Esophagus muscularis mucosa (tissue), 4 donors: ENCODE results near the gene FBN1.

Experiments used
- EP300 ChIP-seq: sonication (generic); formaldehyde crosslinking; IDR thresholded peaks from one replicate; pipeline ENCODE4 v1.6.1; 2017; ENCODE audit warnings: antibody characterized with exemption
- POLR2A ChIP-seq: fragments of 450-650 bp; IDR thresholded peaks from one replicate; pipeline ENCODE4 v1.6.1; 2017; ENCODE audit warnings: antibody characterized with exemption, moderate library complexity, mild to moderate bottlenecking, low read depth
- TF ChIP-seq, protein P1 (sequence below), 3 experiments: fragments of 200-600 bp in 2 of 3; fragments of 450-650 bp in 1 of 3; sonication (generic) in 2 of 3; IDR thresholded peaks; one replicate each; pipeline ENCODE4 v1.5.1; 2017 to 2019; ENCODE audit warnings: antibody characterized with exemption in 3 of 3, mild to moderate bottlenecking in 2 of 3, moderate library complexity in 1 of 3

DNA sequence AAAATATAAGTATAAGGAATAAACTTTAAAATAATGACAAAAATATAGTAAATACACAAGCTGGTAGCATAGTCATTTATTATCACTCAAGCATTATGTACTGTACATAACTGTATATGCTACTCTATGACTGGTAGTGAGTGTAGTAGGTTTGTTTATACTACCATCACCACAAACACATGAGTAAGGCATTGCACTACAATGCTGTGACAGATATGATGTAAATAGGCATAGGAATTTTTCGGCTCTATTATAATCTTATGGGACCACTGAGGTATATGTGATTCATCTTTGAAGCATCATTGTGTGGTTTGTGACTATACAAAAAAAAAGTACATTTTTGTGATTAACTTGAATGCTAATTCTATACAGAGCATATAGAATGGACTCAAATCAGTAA is 35.3 kb upstream of the FBN1 start:
- no peak for TF ChIP-seq EP300
- TF ChIP-seq, protein P1, sequence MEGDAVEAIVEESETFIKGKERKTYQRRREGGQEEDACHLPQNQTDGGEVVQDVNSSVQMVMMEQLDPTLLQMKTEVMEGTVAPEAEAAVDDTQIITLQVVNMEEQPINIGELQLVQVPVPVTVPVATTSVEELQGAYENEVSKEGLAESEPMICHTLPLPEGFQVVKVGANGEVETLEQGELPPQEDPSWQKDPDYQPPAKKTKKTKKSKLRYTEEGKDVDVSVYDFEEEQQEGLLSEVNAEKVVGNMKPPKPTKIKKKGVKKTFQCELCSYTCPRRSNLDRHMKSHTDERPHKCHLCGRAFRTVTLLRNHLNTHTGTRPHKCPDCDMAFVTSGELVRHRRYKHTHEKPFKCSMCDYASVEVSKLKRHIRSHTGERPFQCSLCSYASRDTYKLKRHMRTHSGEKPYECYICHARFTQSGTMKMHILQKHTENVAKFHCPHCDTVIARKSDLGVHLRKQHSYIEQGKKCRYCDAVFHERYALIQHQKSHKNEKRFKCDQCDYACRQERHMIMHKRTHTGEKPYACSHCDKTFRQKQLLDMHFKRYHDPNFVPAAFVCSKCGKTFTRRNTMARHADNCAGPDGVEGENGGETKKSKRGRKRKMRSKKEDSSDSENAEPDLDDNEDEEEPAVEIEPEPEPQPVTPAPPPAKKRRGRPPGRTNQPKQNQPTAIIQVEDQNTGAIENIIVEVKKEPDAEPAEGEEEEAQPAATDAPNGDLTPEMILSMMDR (IDR thresholded peaks at IDR 0.05): no peak
- TF ChIP-seq POLR2A: no peak
